ENCODE data around the gene SPACA4. TPM values are rescaled to one million over a fixed set of nuclear protein-coding genes. Genes with fewer than 3 reads are reported as not detected.

The SPACA4 gene
- total and polyA plus RNA-seq, 2 of the 4 experiments (the other 2 are of a cell fraction): not detected

DNA sequence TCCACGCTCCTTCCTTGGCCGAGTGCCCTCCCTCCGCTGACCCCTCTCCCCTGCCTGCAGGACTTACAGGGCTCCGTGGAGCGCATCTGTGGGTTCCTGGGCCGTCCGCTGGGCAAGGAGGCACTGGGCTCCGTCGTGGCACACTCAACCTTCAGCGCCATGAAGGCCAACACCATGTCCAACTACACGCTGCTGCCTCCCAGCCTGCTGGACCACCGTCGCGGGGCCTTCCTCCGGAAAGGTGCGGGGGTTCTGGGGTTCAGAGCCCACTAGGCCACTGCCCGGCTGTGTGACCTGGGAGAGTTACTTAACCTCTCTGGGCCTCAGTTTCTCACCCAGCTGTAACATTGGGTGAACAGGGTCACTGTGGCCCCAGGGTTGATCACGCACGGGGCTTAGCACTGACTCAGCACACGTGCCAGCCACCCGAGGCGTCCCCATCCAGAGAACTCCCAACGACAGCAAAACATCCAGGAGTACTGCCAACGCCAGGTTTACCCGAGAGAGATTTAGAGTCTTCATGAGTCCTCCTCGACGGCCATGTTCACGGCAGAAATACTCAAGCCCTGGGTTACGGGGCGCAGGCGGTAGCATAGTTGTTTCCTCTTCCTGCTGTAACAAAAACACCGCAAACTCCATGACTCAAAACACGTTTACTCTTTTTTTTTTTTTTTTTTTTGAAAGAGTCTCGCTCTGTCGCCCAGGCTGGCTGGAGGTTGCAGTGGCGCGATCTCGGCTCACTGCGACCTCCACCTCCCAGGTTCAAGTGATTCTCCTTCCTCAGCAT is 9.7 kb upstream of the SPACA4 start:
- Histone ChIP-seq H3K9me1 (ENCODE audit: insufficient read depth, low read length) (no peaks in the 10 kb centered on the region), H2BK15ac (ENCODE audit: low read depth, low read length) (no peak overlapping the region), H2AK5ac (ENCODE audit: low read depth, low read length) (no peak overlapping the region), H3K9me3 (ENCODE audit: control insufficient read depth, insufficient read depth, low read length) (no peaks in the 10 kb centered on the region), H2AK9ac (replicated peaks; ENCODE audit: low read depth, low read length, poor library complexity) (no peak overlapping the region), H4K5ac (ENCODE audit: low read depth, low read length) (no peak overlapping the region), H3K27ac (ENCODE audit: insufficient read depth, low read length) (no peak overlapping the region), H3K9ac (ENCODE audit: low read depth, low read length) (no peak overlapping the region), H2BK120ac (ENCODE audit: low read depth, low read length) (no peak overlapping the region), H4K20me1 (ENCODE audit: insufficient read depth, low read length) (no peaks in the 10 kb centered on the region), H3K27me3 (ENCODE audit: control insufficient read depth, insufficient read depth, low read length) (peaks cover 16% of the 10 kb centered on the region), H3K56ac (ENCODE audit: extremely low read depth, insufficient read depth, low read length) (no peak overlapping the region), H3K79me1 (ENCODE audit: low read depth in 1 of 2, low read length in 2 of 2) (no peaks in the 10 kb centered on the region), H2BK5ac (ENCODE audit: low read depth, low read length, poor library complexity, severe bottlenecking) (no peak overlapping the region), H3K4ac (ENCODE audit: low read depth, low read length) (no peak overlapping the region), H3K23ac (ENCODE audit: low read depth, low read length) (no peak overlapping the region), H3K4me2 (ENCODE audit: low read depth, low read length) (no peak overlapping the region), H3K4me3 (ENCODE audit: insufficient read depth, low read depth, low read length) (no peak overlapping the region), H2AFZ (replicated peaks; ENCODE audit: low read length, poor library complexity) (no peak overlapping the region), H4K8ac (ENCODE audit: low read depth in 2 of 2, low read length in 2 of 2) (no peak overlapping the region), H3K4me1 (ENCODE audit: control insufficient read depth, insufficient read depth, low read length) (no peaks in the 10 kb centered on the region), H3K14ac (replicated peaks; ENCODE audit: low read depth, low read length) (no peak overlapping the region), H3K36me3 (ENCODE audit: control insufficient read depth, insufficient read depth, low read length) (no peaks in the 10 kb centered on the region), H4K91ac (ENCODE audit: insufficient read depth, low read depth, low read length) (no peak overlapping the region), H2BK20ac (ENCODE audit: low read depth, low read length) (no peak overlapping the region), H3K18ac (ENCODE audit: low read depth, low read length) (no peak overlapping the region)
- CTCF ChIA-PET: no interaction called here
- ATAC-seq (ENCODE audit: low read depth): no peak
- in situ Hi-C loops (cut with MboI; ENCODE audit: low sequenced_read_pairs) (no loop called here), intact Hi-C loops (cut with micrococcal nuclease) (no loop called here), dilution Hi-C loops (cut with HindIII; ENCODE audit: low sequenced_read_pairs, unreplicated experiment) (no loop called here)
- no peak for DNase-seq
- WGBS, 2 experiments (ENCODE audit: extremely low coverage in 2 of 2, insufficient read length in 1 of 2): 85% methylated on average over 28 of the region's 39 CpGs; no CpG with 5 or more reads in 1 of the 2 experiments
- TF ChIP-seq RCOR1 (IDR thresholded peaks at IDR 0.05; ENCODE audit: insufficient replicate concordance, low read length) (no peak), FOS (IDR thresholded peaks at IDR 0.05; ENCODE audit: low read depth, low read length) (no peak), MAZ (IDR thresholded peaks at IDR 0.05; ENCODE audit: borderline replicate concordance, low read depth, low read length) (no peak), MXI1 (IDR thresholded peaks at IDR 0.05; ENCODE audit: borderline replicate concordance, low read depth, low read length) (no peak), MAFK (IDR thresholded peaks at IDR 0.05; ENCODE audit: low read depth, low read length) (no peak), RAD21 (IDR thresholded peaks at IDR 0.05; ENCODE audit: low read length) (no peak), RFX5 (IDR thresholded peaks at IDR 0.05; ENCODE audit: low read depth, low read length) (no peak)
- BruUV-seq (replicated peaks): no TSS peak
- POLR2A ChIA-PET (ENCODE audit: unreplicated experiment): no interaction called here
